ENCODE data around the gene RERE.
A peak's percentile ranks its signal among the peaks of the same experiment; 100 is the strongest.
"Not testable (repeated sequence)": the region's sequence is repeated elsewhere in the genome, so short reads cannot be mapped to it uniquely, and the experiment has no call there.

Gene RERE

GRCh38 chr1:8716238-8716637, 101.2 kb downstream of the RERE start:
- DNase-seq (ENCODE audit: low spot score) = no peak

- DNase-seq (ENCODE audit: low spot score) = no peak
Measured at GRCh38 chr1:8714173-8714572, 103.3 kb downstream of the RERE start.

GRCh38 chr1:8712413-8713231, 104.8 kb downstream of the RERE start:
- DNase-seq (ENCODE audit: low spot score) = peak; percentile 79

- no peak for DNase-seq (ENCODE audit: low spot score)
Measured at GRCh38 chr1:8711873-8712412, 105.5 kb downstream of the RERE start.

GRCh38 chr1:8711151-8711550, 106.3 kb downstream of the RERE start:
- DNase-seq (ENCODE audit: low spot score) = no peak

GRCh38 chr1:8708259-8708658, 109.2 kb downstream of the RERE start:
- DNase-seq (ENCODE audit: low spot score) = no peak

- peak; percentile 30 for DNase-seq (ENCODE audit: low spot score)
Measured at GRCh38 chr1:8706995-8707396, 110.4 kb downstream of the RERE start.

- no peak for DNase-seq (ENCODE audit: low spot score)
Measured at GRCh38 chr1:8706291-8706690, 111.1 kb downstream of the RERE start.

GRCh38 chr1:8704866-8705506, 112.5 kb downstream of the RERE start:
- no peak for DNase-seq (ENCODE audit: low spot score)

GRCh38 chr1:8702850-8703810, 114.3 kb downstream of the RERE start:
- peak; percentile 90 for DNase-seq (ENCODE audit: low spot score)

- DNase-seq (ENCODE audit: low spot score) = no peak
Measured at GRCh38 chr1:8702472-8702849, 115.0 kb downstream of the RERE start.

GRCh38 chr1:8701794-8702471, 115.5 kb downstream of the RERE start:
- DNase-seq (ENCODE audit: low spot score) = no peak

- DNase-seq (ENCODE audit: low spot score) = no peak
Measured at GRCh38 chr1:8699679-8700078, 117.8 kb downstream of the RERE start.

GRCh38 chr1:8698937-8699447, 118.4 kb downstream of the RERE start:
- no peak for DNase-seq (ENCODE audit: low spot score)

- no peak for DNase-seq (ENCODE audit: low spot score)
Measured at GRCh38 chr1:8698012-8698630, 119.3 kb downstream of the RERE start.

- not testable (repeated sequence) for DNase-seq (ENCODE audit: low spot score)
Measured at GRCh38 chr1:8695442-8695841, 122.0 kb downstream of the RERE start.

- DNase-seq (ENCODE audit: low spot score) = no peak
Measured at GRCh38 chr1:8693107-8693506, 124.3 kb downstream of the RERE start.

- no peak for DNase-seq (ENCODE audit: low spot score)
Measured at GRCh38 chr1:8691662-8692061, 125.8 kb downstream of the RERE start.

- no peak for DNase-seq (ENCODE audit: low spot score)
Measured at GRCh38 chr1:8690253-8690525, 127.3 kb downstream of the RERE start.

GRCh38 chr1:8689431-8690252, 127.8 kb downstream of the RERE start:
- DNase-seq (ENCODE audit: low spot score) = no peak

All from hepatic stellate cell (primary cell).